ENCODE measurements around the gene SSPN.

Gene SSPN

GRCh38 chr12:26187014-26187798 is 8.2 kb upstream of the SSPN start:
- no peak for DNase-seq (ENCODE audit: low spot score)

DNA sequence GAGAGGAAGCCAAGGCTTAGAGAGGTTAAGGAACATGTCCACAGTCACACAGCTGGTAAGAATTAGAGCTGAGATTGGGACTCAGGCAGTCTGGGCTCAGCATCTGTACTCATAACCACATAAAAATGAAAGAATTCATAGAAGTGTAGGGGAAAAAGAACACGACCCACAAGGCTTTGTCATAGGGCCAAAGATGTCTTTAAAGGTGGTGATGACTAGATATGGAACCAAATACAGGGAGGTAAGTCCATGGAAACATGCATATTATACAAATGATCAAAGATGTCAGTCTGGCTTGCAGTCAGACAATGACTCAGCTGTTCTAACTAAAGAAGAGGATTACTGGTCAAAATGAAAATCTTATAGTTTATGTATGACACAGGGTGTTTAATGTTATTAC is 7.2 kb upstream of the SSPN start:
- DNase-seq (ENCODE audit: low spot score), result no peak

GRCh38 chr12:26188641-26189040 is 6.7 kb upstream of the SSPN start:
- no peak for DNase-seq (ENCODE audit: low spot score)

- DNase-seq (ENCODE audit: low spot score), result no peak
Measured at GRCh38 chr12:26192142-26192541, 3.2 kb upstream of the SSPN start.

DNA sequence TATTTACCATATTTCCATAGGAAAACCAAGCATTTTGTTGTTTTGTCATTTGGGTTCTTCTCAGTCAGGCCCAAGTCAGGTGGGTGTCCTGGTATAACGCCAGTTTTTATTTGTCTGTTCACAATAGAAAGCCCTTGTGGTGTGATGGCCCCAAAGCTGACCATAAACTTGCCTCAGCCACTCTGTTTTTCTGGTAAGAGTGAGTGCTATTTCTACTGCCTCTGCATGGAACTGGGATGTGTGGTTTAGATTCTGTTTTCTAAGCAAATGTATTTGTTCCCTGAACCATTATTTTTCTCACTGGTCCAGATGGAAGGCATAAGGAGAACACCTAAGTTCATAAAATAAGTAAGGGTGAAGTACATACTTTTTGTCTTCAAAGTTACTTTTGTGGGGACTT is 1.8 kb upstream of the SSPN start:
- DNase-seq (ENCODE audit: low spot score), result no peak

GRCh38 chr12:26195641-26196420 is 458 bp downstream of the SSPN start:
- DNase-seq (ENCODE audit: low spot score), result no peak

- DNase-seq (ENCODE audit: low spot score), result no peak
Measured at GRCh38 chr12:26196421-26196716, 996 bp downstream of the SSPN start.

DNA sequence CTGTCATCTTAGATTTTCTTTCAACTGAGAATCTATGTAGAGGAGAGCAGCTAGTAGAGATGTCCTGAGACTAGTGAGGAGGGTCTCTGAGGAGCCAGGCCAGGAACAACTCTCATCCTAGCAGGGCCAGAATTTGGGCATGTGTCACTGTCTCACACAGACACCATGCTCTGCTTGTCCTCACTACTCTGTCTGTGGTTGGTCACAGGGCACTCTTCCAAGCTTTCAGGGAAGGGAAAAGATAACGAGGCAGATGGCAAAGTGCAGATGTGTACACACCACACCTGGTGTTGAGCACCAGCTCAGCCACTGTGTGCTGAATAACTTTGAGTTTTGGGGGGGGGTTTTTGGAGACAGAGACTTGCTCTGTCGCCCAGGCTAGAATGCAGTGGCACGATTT is 2.5 kb downstream of the SSPN start:
- DNase-seq (ENCODE audit: low spot score), result no peak

- DNase-seq (ENCODE audit: low spot score), result no peak
Measured at GRCh38 chr12:26198742-26199141, 3.4 kb downstream of the SSPN start.

- no peak for DNase-seq (ENCODE audit: low spot score)
Measured at GRCh38 chr12:26203167-26203780, 7.9 kb downstream of the SSPN start.

DNA sequence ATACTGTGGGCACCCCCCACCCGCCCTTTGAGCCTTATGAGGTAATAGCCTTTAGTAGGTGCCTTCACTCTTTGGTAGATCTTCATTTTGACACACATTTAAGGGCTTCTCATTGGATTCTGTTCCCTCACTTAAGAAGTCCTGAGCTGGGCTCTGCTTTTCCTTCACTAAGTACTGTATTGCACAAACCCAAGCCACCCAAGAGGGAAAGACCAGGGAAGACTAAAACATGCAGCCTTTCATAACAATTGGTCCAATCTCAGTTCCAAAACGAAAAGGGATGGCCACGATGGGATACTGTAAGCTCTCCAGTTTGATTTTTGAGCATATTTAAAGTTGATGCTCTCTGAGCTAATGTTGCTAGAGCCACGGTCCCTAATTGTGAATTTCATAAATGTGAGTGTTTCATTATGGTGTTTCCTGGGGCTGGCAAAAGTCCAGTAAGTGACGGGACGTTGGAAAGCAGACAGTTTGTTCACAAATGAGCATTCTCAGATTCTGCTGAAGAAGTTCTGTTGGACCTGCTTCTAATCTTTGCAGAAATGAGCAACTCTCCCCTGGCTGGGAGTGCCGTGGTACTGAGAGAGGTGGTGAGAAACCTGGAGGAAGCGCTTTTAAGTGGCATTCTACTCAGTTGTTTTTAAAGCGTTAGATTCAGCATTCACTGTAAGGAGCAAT is 9.4 kb downstream of the SSPN start:
- DNase-seq (ENCODE audit: low spot score), result no peak

DNA sequence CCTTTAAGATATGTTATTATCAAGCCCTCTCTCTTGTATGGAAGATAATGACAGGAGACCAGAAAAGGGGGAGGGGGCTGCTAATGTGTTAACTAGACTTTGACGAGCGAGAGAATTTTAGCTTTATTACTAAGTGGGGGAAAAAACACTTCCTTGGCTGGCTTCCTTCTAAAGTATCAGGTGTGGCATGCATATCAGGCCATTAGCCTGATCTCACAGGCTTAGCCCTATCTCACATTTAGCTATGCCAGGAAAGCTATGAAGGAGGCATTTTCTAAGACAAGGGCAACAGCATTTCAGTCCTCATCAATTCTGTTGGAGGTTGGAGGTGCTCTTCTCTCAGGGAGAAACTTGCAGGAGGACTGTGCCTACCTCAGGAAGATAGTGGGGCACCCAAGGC is 9.9 kb downstream of the SSPN start:
- no peak for DNase-seq (ENCODE audit: low spot score)

DNA sequence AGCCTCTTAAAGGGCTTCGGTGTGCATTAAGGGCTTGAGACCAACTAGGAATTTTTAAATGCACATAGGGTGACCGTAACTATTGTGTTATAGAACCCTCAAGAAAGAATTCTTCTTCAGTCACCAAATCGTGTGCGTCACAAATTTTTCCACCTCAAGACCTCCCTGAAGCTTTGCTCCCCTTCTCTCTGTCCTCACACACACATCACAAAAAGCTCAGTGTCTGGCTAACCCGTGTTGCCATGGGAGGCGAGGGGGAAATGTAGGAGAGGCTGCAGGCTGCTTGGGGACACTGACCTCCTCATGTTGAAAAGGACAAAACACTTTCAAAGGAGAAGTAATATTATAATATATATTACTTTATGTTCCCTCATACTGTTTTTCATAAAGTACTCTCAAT is 10.6 kb downstream of the SSPN start:
- no peak for DNase-seq (ENCODE audit: low spot score)

DNA sequence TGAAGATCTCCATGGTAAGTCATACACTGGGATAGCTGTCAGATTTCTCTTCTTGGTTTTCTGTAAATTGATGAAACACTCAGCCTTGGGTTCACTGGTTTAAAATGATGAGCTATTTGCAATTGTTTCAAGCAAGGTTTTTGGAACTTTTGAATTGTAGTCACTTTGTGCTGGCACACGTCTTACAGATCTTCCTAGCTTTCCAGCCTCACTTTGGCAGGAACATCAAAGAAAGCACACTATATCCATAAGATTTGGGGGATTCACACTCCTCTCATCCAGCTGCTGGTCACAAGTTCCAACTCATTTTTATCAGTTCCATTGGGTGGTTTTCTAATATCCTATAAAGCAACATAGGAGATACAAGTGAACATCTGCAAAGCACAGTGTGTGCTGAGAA is 16.0 kb downstream of the SSPN start:
- no peak for DNase-seq (ENCODE audit: low spot score)

DNA sequence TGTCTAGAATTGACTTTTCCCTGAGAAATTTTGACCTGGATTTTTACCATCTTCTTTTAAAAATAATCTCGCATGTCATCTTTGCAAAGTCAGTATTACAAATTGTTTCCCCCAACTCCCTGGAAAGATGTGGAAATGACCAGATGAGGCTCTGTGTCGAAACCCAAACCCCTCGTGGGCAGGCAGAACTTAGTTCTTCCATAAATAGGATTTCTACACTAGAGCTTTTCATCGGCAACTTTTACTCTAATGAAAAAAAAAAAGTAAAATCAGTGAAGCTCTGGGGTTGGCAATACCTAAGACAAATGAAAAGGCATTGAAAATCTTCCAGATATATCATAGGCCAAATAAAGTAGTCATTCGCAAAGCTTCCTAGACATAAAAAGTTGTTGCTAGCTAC is 17.0 kb downstream of the SSPN start:
- DNase-seq (ENCODE audit: low spot score), result no peak

- DNase-seq (ENCODE audit: low spot score), result no peak
Measured at GRCh38 chr12:26212988-26213387, 17.6 kb downstream of the SSPN start.

DNA sequence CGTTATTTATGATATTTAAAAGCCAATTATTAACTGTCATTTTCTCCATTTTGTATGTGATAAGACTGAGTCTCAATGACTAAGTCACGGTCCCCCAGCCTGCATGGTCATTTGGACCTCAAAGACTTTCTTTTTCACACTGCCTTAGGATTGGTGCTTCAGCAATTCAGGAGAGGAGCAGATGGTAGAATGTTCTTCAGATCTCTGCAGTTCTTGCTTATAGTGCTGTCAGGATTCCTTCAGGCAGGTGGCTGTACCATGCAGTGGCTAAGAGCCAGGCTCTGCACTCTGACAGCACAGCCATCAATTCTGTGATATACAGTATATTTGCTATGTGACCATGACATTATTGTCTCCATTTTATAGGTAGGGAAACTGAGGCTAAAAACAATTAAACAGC is 18.7 kb downstream of the SSPN start:
- no peak for DNase-seq (ENCODE audit: low spot score)

DNA sequence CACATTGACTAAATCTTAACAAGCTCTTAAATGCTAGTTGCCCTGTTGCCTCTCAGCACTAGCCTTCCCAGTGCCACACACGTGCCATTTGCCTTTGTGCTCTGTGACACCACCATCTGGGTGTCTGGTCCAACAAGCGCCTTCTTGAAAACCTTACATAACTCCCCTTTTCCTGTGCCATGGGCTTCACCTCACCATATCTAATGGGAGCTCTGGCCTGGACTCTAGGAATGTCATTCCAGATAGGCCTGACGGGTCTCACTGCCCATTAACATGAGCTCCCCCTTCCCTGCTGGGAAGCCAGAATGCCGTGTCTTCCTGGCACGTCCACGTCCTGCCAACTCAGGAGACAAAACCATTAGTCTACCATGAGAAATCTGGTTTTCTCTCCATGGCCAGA is 24.4 kb downstream of the SSPN start:
- DNase-seq (ENCODE audit: low spot score), result no peak

GRCh38 chr12:26224657-26225056 is 29.3 kb downstream of the SSPN start:
- no peak for DNase-seq (ENCODE audit: low spot score)

DNA sequence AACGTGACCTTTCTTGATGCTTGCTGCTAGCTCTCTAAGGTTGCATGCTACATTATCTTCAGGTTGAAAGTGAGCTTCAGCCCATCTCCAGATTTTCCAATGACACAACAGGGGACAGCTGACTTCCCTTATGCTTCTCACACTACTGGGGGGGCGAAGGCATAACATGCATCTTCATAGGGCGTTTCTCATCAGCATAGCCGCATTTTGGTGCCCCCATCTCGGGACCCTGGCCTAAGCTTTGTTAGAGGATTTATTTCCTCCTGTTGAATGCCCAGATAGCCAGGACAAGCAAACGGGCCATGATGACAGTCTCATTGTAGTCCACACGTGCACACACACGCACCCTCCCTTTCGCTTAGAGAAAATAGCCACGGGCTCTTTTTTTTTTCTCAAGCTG is 30.7 kb downstream of the SSPN start:
- DNase-seq (ENCODE audit: low spot score), result no peak

DNA sequence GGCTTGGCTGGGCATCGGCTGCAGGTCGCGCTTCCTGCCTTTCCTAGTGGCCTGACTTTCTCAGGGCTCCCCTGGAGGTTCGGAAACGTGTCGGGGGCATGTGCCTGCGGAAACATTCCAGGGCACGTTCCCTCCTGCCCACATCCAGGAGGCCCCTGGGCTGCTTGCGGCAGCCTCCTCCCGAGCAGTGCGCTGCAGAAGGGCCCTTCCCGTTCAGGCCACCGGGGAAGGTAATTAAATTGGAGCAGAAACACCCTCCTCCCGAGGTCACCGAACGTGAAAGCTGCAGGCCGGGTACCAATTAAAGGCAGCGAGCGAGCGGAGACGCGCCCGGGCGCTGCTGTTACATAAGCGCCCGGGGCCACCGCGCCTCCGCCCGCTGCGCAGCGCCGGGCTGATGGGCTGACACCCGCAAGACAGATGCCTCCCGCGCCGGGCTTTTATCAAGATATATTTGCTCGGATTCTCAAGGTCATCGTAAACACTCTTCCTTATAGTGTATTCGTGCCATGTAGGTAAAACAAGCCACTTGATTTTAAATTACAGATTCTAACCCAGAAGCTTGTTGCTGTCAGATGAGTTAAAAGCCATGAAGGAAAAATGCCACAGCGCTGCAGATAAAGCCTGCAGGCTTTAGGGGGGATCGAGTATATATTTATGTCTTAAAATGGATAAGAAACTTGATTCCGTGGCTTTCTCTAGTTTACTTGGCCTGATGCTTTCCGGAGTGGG is 31.4 kb downstream of the SSPN start:
- no peak for DNase-seq (ENCODE audit: low spot score)

- no peak for DNase-seq (ENCODE audit: low spot score)
Measured at GRCh38 chr12:26227361-26227745, 32.0 kb downstream of the SSPN start.
